H1 (cell line): ENCODE data around the gene AGRN. TPM values are rescaled to one million over a fixed set of nuclear protein-coding genes. Genes with fewer than 3 reads are reported as not detected.
A peak's percentile ranks its signal among the peaks of the same experiment; 100 is the strongest.

Experiments used
- CTCF ChIA-PET: fragments of 300-600 bp; sonication (Branson Sonifier 250); formaldehyde crosslinking; loops from one replicate; lab custom pipeline; 2021; ENCODE audit not compliant: partially characterized antibody; lab: Charles Lee
- POLR2A ChIA-PET: fragments of 300-600 bp; sonication (Branson Sonifier 250); formaldehyde crosslinking; loops from one replicate; lab custom pipeline; 2021; ENCODE audit warnings: inconsistent platforms; ENCODE audit not compliant: partially characterized antibody; lab: Charles Lee
- DNase-seq, 2 experiments: peaks; one replicate each; pipeline versions ENCODE4 v3.0.0 to v3.0.0-alpha.2; 2010 to 2022; ENCODE audit warnings: low spot score in 2 of 2, low read depth in 1 of 2, mixed read lengths in 1 of 2
- FAIRE-seq: peaks from 2 replicates; lab custom pipeline; 2011; peaks lifted over from hg19 to GRCh38; lab: Jason Lieb, UNC
- H2AFZ ChIP-seq: 2 replicates; pipeline ENCODE4 v1.8.1; 2012; ENCODE audit warnings: low read length, inconsistent platforms
- H2AK5ac ChIP-seq: 2 replicates; pipeline ENCODE4 v1.6.1; 2013; ENCODE audit warnings: low read depth, low read length
- H2BK120ac ChIP-seq: replicated peaks from 2 replicates; pipeline ENCODE3; 2013; ENCODE audit warnings: low read depth, low read length, inconsistent platforms
- H2BK12ac ChIP-seq: 2 replicates; pipeline ENCODE4 v1.6.1; 2013; ENCODE audit warnings: low read depth, low read length
- H2BK15ac ChIP-seq: 2 replicates; pipeline ENCODE4 v1.6.1; 2013; ENCODE audit warnings: low read length
- H2BK20ac ChIP-seq: 2 replicates; pipeline ENCODE4 v1.6.1; 2013; ENCODE audit warnings: low read length
- H2BK5ac ChIP-seq: 2 replicates; pipeline ENCODE4 v1.6.1; 2013; ENCODE audit warnings: low read depth, low read length
- H3K14ac ChIP-seq: 2 replicates; pipeline ENCODE4 v1.6.1; 2013; ENCODE audit warnings: inconsistent platforms; ENCODE audit not compliant: insufficient read length
- H3K18ac ChIP-seq: 2 replicates; pipeline ENCODE4 v1.6.1; 2013; ENCODE audit warnings: low read length; ENCODE audit errors: extremely low read depth
- H3K23ac ChIP-seq: 2 replicates; pipeline ENCODE4 v1.6.1; 2013; ENCODE audit warnings: inconsistent platforms; ENCODE audit not compliant: insufficient read length
- H3K23me2 ChIP-seq: 2 replicates; pipeline ENCODE4 v1.6.1; 2013; ENCODE audit warnings: low read depth, low read length
- H3K27ac ChIP-seq: 2 replicates; pipeline ENCODE4 v1.6.1; 2011; ENCODE audit warnings: low read depth, low read length, inconsistent platforms
- H3K27me3 ChIP-seq, 4 experiments: replicated peaks in 1 of 4; 1 replicate in 1 of 4; 2 replicates in 3 of 4; pipeline versions ENCODE4 v1.6.1 to v1.8.1; 2011 to 2013; ENCODE audit warnings: low read length in 3 of 4, mild to moderate bottlenecking in 3 of 4, inconsistent platforms in 2 of 4, mixed read lengths in 2 of 4, moderate library complexity in 1 of 4; ENCODE audit not compliant: control insufficient read depth in 3 of 4, insufficient read depth in 3 of 4; ENCODE audit errors: extremely low read depth in 1 of 4
- H3K36me3 ChIP-seq, 4 experiments: 2 replicates each; pipeline versions ENCODE4 v1.6.1 to v1.8.1; 2011 to 2013; ENCODE audit warnings: mild to moderate bottlenecking in 4 of 4, low read length in 3 of 4, moderate library complexity in 2 of 4, control low read depth in 1 of 4, inconsistent platforms in 1 of 4; ENCODE audit not compliant: insufficient read depth in 4 of 4, control insufficient read depth in 2 of 4
- H3K4ac ChIP-seq: replicated peaks from 2 replicates; pipeline ENCODE3; 2013; ENCODE audit warnings: low read length, low read depth, mixed read lengths, inconsistent platforms; ENCODE audit not compliant: insufficient read length
- H3K4me1 ChIP-seq, 4 experiments: replicated peaks in 1 of 4; 1 replicate in 1 of 4; 2 replicates in 3 of 4; pipeline versions ENCODE4 v1.6.1 to v1.8.1; 2011 to 2013; ENCODE audit warnings: low read length in 3 of 4, inconsistent platforms in 2 of 4, mixed read lengths in 1 of 4; ENCODE audit not compliant: insufficient read depth in 4 of 4, control insufficient read depth in 3 of 4
- H3K4me2 ChIP-seq, 2 experiments: 2 replicates each; pipeline versions ENCODE4 v1.6.1 to v1.8.1; 2011 to 2013; ENCODE audit warnings: low read depth in 2 of 2, low read length in 2 of 2, control low read depth in 1 of 2, inconsistent platforms in 1 of 2, mild to moderate bottlenecking in 1 of 2; ENCODE audit not compliant: insufficient read depth in 1 of 2
- H3K4me3 ChIP-seq, 4 experiments: fragments of 200-600, 300-600 bp in 1 of 4; sonication (generic), shearing (Covaris generic), sonication (Bioruptor Twin) in 1 of 4; 2 replicates each; pipeline versions ENCODE4 v1.5.1 to v1.8.1; 2011 to 2016; ENCODE audit warnings: low read length in 4 of 4, low read depth in 3 of 4, control low read depth in 2 of 4, inconsistent platforms in 2 of 4, mild to moderate bottlenecking in 2 of 4, mixed read lengths in 1 of 4, moderate library complexity in 1 of 4; ENCODE audit not compliant: insufficient read depth in 2 of 4; ENCODE audit errors: extremely low read depth in 1 of 4
- H3K56ac ChIP-seq: replicated peaks from 2 replicates; pipeline ENCODE3; 2013; ENCODE audit warnings: low read depth, mild to moderate bottlenecking, mixed read lengths, low read length, inconsistent platforms; ENCODE audit not compliant: insufficient read length
- H3K79me1 ChIP-seq: 2 replicates; pipeline ENCODE4 v1.6.1; 2013; ENCODE audit warnings: low read depth, low read length, control low read depth
- H3K79me2 ChIP-seq, 2 experiments: 2 replicates each; pipeline versions ENCODE4 v1.6.1 to v1.8.1; 2012 to 2013; ENCODE audit warnings: low read length in 2 of 2, mild to moderate bottlenecking in 2 of 2, inconsistent platforms in 1 of 2; ENCODE audit not compliant: insufficient read depth in 2 of 2, control insufficient read depth in 1 of 2
- H3K9ac ChIP-seq, 4 experiments: replicated peaks in 1 of 4; 1 replicate in 1 of 4; 2 replicates in 3 of 4; pipeline versions ENCODE4 v1.6.1 to v1.8.1; 2011 to 2013; ENCODE audit warnings: low read depth in 3 of 4, low read length in 3 of 4, control low read depth in 2 of 4, mild to moderate bottlenecking in 2 of 4, moderate library complexity in 2 of 4, inconsistent platforms in 1 of 4; ENCODE audit errors: extremely low read depth in 1 of 4
- H3K9me3 ChIP-seq, 2 experiments: 2 replicates each; pipeline versions ENCODE4 v1.6.1 to v1.8.1; 2012 to 2013; ENCODE audit warnings: mild to moderate bottlenecking in 2 of 2, moderate library complexity in 2 of 2, control low read depth in 1 of 2, inconsistent platforms in 1 of 2, low read depth in 1 of 2, low read length in 1 of 2, mixed read lengths in 1 of 2; ENCODE audit not compliant: insufficient read depth in 2 of 2
- H4K20me1 ChIP-seq, 2 experiments: replicated peaks in 1 of 2; 2 replicates each; pipeline versions ENCODE3 to v1.8.1; 2011 to 2013; ENCODE audit warnings: inconsistent platforms in 2 of 2, low read length in 2 of 2, mild to moderate bottlenecking in 1 of 2; ENCODE audit not compliant: insufficient read depth in 2 of 2, control insufficient read depth in 1 of 2
- H4K5ac ChIP-seq: 2 replicates; pipeline ENCODE4 v1.6.1; 2013; ENCODE audit warnings: low read length, low read depth, mixed read lengths, inconsistent platforms; ENCODE audit not compliant: insufficient read length
- H4K8ac ChIP-seq: 2 replicates; pipeline ENCODE4 v1.8.0; 2013; ENCODE audit warnings: mild to moderate bottlenecking, moderate library complexity, low read length, inconsistent platforms; ENCODE audit not compliant: insufficient read depth; ENCODE audit errors: extremely low read depth
- H4K91ac ChIP-seq: replicated peaks from 2 replicates; pipeline ENCODE3; 2013; ENCODE audit warnings: low read length, mixed read lengths, inconsistent platforms; ENCODE audit not compliant: insufficient read length
- BCL11A ChIP-seq, 2 experiments: IDR thresholded peaks; one replicate each; pipeline ENCODE4 v1.6.1; 2011; ENCODE audit warnings: low read depth in 2 of 2, low read length in 2 of 2, mild to moderate bottlenecking in 2 of 2
- CREB1 ChIP-seq: IDR thresholded peaks from 2 replicates; pipeline ENCODE4 v1.6.1; 2012; ENCODE audit warnings: inconsistent platforms
- EP300 ChIP-seq, 2 experiments: IDR thresholded peaks; 1 replicate in 1 of 2; 2 replicates in 1 of 2; pipeline ENCODE4 v1.6.1; 2011 to 2012; ENCODE audit warnings: low read depth in 2 of 2, low read length in 2 of 2, mild to moderate bottlenecking in 2 of 2, borderline replicate concordance in 1 of 2, inconsistent platforms in 1 of 2, moderate library complexity in 1 of 2
- EZH2 ChIP-seq: fragments of 200-600 bp; sonication (generic); IDR thresholded peaks from 2 replicates; pipeline ENCODE4 v1.7.1; 2012; ENCODE audit warnings: low read depth, mild to moderate bottlenecking, moderate library complexity, low read length, inconsistent platforms; ENCODE audit not compliant: severe bottlenecking
- POLR2AphosphoS5 ChIP-seq: IDR thresholded peaks from 2 replicates; pipeline ENCODE4 v1.6.1; 2011; ENCODE audit warnings: low read depth, low read length
- RNF2 ChIP-seq: fragments of 200-900, 300-1000 bp; sonication (generic); IDR thresholded peaks from 2 replicates; pipeline ENCODE4 v1.7.1; 2016; ENCODE audit warnings: borderline replicate concordance, low read depth, mild to moderate bottlenecking, antibody characterized with exemption, low read length; ENCODE audit not compliant: poor library complexity, severe bottlenecking; ENCODE audit errors: missing control alignments
- SIN3A ChIP-seq, 2 experiments: IDR thresholded peaks in 1 of 2; conservative IDR thresholded peaks in 1 of 2; 2 replicates each; pipeline ENCODE4 v1.6.1; 2011 to 2012; ENCODE audit warnings: low read length in 2 of 2, improper control_type of control experiment in 1 of 2, low read depth in 1 of 2, mild to moderate bottlenecking in 1 of 2
- SIX5 ChIP-seq: IDR thresholded peaks from 2 replicates; pipeline ENCODE4 v1.6.1; 2011; ENCODE audit warnings: mild to moderate bottlenecking, low read depth, low read length
- SP1 ChIP-seq: IDR thresholded peaks from 2 replicates; pipeline ENCODE4 v1.6.1; 2011; ENCODE audit warnings: low read depth, low read length
- SP4 ChIP-seq: IDR thresholded peaks from 2 replicates; pipeline ENCODE4 v1.6.1; 2012; ENCODE audit warnings: low read length, inconsistent platforms
- WGBS, 2 experiments: shearing (Covaris generic) in 1 of 2; methylation state at CpG; one replicate each; pipeline versions ENCODE4 v1.1.6 to v1.1.7; 2013 to 2015; ENCODE audit warnings: low lambda C conversion rate in 2 of 2, mixed read lengths in 2 of 2, inconsistent platforms in 1 of 2, low coverage in 1 of 2, missing lambda C conversion rate in 1 of 2; ENCODE audit not compliant: insufficient replicate concordance in 2 of 2, insufficient coverage in 1 of 2, insufficient read length in 1 of 2; ENCODE audit errors: extremely low coverage in 1 of 2, missing lambda C conversion rate in 1 of 2; 5-methylcytosine and 5-hydroxymethylcytosine counted together
- polyA plus RNA-seq, 7 experiments: library from polyadenylated mRNA; depleted of rRNA in 3 of 7; stranded (reverse) in 5 of 7; unstranded in 2 of 7; fragments of >200 nt in 5 of 7; fragments of 200-250 nt in 2 of 7; gene quantifications; 1 replicate in 5 of 7; 2 replicates in 1 of 7; 4 replicates in 1 of 7; pipeline versions ENCODE4 v1.2.1 to v1.2.3, GENCODE V29; 2011 to 2013; ENCODE audit warnings: missing spikeins in 2 of 7, mixed read lengths in 2 of 7
- total RNA-seq: library from RNA; stranded (reverse); fragmentation: NEBNext Ultra II Directional; extraction: Animal tissue kit (Norgen Biotek cat#: 25700); gene quantifications from 2 replicates; pipeline ENCODE4 v1.2.1, GENCODE V29; 2021
- TF ChIP-seq, protein P1 (sequence below): IDR thresholded peaks from 2 replicates; pipeline ENCODE4 v1.6.1; 2012; ENCODE audit warnings: low read length, inconsistent platforms

AGRN gene
- total and polyA plus RNA-seq, 2 of the 8 experiments (the other 6 are each of a cell fraction or from before 2014, with no cell fraction given), result 52.3 to 155 TPM

DNA sequence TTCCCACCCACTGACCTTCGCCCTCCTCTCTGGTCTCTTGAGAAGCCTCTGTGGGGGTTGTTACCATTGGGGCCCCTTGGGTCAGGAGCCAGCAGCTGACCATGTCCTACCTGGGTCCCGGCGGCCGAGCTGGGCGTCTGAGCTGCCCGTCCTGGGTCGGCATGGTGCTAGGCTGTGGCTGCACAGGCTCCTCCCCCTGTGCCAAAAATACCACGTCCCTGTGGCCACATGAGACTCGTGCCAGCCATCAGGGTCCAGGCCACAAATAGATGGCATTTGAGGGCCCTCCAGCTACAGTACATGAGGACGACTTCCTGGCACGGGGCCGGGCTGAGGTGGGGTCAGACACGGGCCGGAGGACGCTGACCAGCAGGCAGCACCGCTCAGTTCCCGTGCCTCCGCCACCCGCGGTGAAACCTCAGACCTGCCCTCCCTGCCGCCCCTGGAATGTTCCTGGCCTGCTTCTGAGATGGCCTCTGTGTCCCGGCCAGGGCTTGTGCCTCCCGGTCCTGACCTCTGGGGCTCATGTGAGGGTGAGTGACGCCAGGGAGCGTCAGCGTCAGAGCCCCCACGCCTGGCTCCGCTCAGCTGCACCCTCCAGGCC lies 37.9 kb upstream of the AGRN start, which contains the start of gene PERM1:
TSS of gene PERM1 (minus strand) at position 139 of the 604 bp plus-strand sequence. CDS start 1,064 bp downstream, outside the sequence.
- Histone ChIP-seq H4K91ac (no peak within 1 kb of the TSS), H2BK20ac (no peak within 1 kb of the TSS), H4K20me1 (peaks cover 0 to 8% of the 10 kb centered on the region in 2 experiments), H3K9me3 (no peaks in the 10 kb centered on the region), H3K18ac (no peak within 1 kb of the TSS), H2AFZ (no peak within 1 kb of the TSS), H3K4me1 (no peaks in the 10 kb centered on the region; a peak in 1 of 7 replicates), H3K14ac (no peak within 1 kb of the TSS), H3K23ac (no peak within 1 kb of the TSS), H2BK12ac (0 out of 2 replicates have a peak within 1 kb of the TSS, but pooled peaks have one; percentile 17), H2BK120ac (no peak within 1 kb of the TSS), H3K4me3 (no peak within 1 kb of the TSS), H3K27ac (no peak within 1 kb of the TSS), H3K36me3 (no peaks in the 10 kb centered on the region), H3K27me3 (peaks cover 0 to 25% (median 15%) of the 10 kb centered on the region in 4 experiments; a peak in 5 of 7 replicates), H3K79me1 (no peaks in the 10 kb centered on the region), H2AK5ac (no peak within 1 kb of the TSS), H4K8ac (peak within 1 kb of the TSS; percentile 51), H2BK5ac (no peak within 1 kb of the TSS), H3K9ac (no peak within 1 kb of the TSS), H3K79me2 (no peaks in the 10 kb centered on the region), H3K23me2 (no peaks in the 10 kb centered on the region; the same call in 1 of the 2 replicates), H2BK15ac (no peak within 1 kb of the TSS), H3K4ac (no peak within 1 kb of the TSS), H4K5ac (no peak within 1 kb of the TSS), H3K4me2 (no peak within 1 kb of the TSS), H3K56ac (no peak within 1 kb of the TSS)
- FAIRE-seq (no peak), DNase-seq (no peak)
- WGBS, 2 experiments, result 85% methylated on average over 28 of the region's 28 CpGs; no CpG with 5 or more reads in 1 of the 2 experiments
- POLR2A ChIA-PET, result interaction anchor here (1.0 to 2.4 kb wide), 7 partner anchors 12 to 75 kb away, joined by 3 to 9 read pairs (median 3); no protein-coding TSS in a partner anchor
- CTCF ChIA-PET, result interaction anchor here (1.0 to 6.9 kb wide), 18 partner anchors 9 to 309 kb away, joined by 3 to 86 read pairs (median 14); partner anchors contain the start of genes HES4 and ISG15
- TF ChIP-seq RNF2 (no peak), EP300 (IDR thresholded peaks at IDR 0.05; ENCODE audit: borderline replicate concordance in 1 of 2, low read depth in 2 of 2, low read length in 2 of 2) (no peak), BCL11A (IDR thresholded peaks at IDR 0.05; ENCODE audit: low read depth in 2 of 2, low read length in 2 of 2) (no peak), CREB1 (no peak), EZH2 (no peak), SIN3A (conservative IDR thresholded peaks at IDR 0.05 in 1 of 2, IDR thresholded peaks at IDR 0.05 in 1 of 2; ENCODE audit: low read depth in 1 of 2, low read length in 2 of 2) (no peak), SP4 (no peak), SIX5 (no peak), SP1 (no peak), POLR2AphosphoS5 (no peak)
- TF ChIP-seq, protein P1, sequence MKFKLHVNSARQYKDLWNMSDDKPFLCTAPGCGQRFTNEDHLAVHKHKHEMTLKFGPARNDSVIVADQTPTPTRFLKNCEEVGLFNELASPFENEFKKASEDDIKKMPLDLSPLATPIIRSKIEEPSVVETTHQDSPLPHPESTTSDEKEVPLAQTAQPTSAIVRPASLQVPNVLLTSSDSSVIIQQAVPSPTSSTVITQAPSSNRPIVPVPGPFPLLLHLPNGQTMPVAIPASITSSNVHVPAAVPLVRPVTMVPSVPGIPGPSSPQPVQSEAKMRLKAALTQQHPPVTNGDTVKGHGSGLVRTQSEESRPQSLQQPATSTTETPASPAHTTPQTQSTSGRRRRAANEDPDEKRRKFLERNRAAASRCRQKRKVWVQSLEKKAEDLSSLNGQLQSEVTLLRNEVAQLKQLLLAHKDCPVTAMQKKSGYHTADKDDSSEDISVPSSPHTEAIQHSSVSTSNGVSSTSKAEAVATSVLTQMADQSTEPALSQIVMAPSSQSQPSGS, result no peak
